IMR-90 (cell line): ENCODE measurements around the gene STPG1. TPM values are rescaled to one million over a fixed set of nuclear protein-coding genes. Genes with fewer than 3 reads are reported as not detected.

Experiments
- ATAC-seq: fragments of 200-7000 bp; cut with Tn5 transposase; 2 replicates; pipeline ENCODE4 v1.9.1; 2020; ENCODE audit warnings: low read depth, mild to moderate bottlenecking, moderate library complexity
- BruUV-seq: library from RNA; stranded (reverse); fragments of 400-500 nt; replicated peaks from 2 replicates; lab custom pipeline; 2021; lab: Mats Ljungman, UMichigan
- CTCF ChIA-PET: fragments of 300-600 bp; formaldehyde crosslinking; extraction: SDS; loops from one replicate; lab custom pipeline; 2021; ENCODE audit warnings: antibody characterized with exemption; lab: Yijun Ruan, JAX
- POLR2A ChIA-PET: fragments of 300-600 bp; sonication (Branson Sonifier 250); formaldehyde crosslinking; loops from one replicate; lab custom pipeline; 2022; ENCODE audit warnings: antibody characterized with exemption; ENCODE audit not compliant: unreplicated experiment; lab: Charles Lee
- DNase-seq: peaks from one replicate; pipeline ENCODE4 v3.0.0; 2013
- H2AFZ ChIP-seq: replicated peaks from 2 replicates; pipeline ENCODE3; 2013; ENCODE audit warnings: low read length, mild to moderate bottlenecking; ENCODE audit not compliant: poor library complexity
- H2AK5ac ChIP-seq: 2 replicates; pipeline ENCODE4 v1.6.1; 2013; ENCODE audit warnings: low read depth, low read length, inconsistent platforms
- H2AK9ac ChIP-seq: replicated peaks from 2 replicates; pipeline ENCODE3; 2013; ENCODE audit warnings: mild to moderate bottlenecking, low read depth, low read length, moderate library complexity; ENCODE audit not compliant: poor library complexity
- H2BK120ac ChIP-seq: 2 replicates; pipeline ENCODE4 v1.6.1; 2013; ENCODE audit warnings: low read depth, low read length, inconsistent platforms
- H2BK15ac ChIP-seq: 3 replicates; pipeline ENCODE4 v1.6.1; 2013; ENCODE audit warnings: low read depth, low read length, inconsistent platforms
- H2BK20ac ChIP-seq: 2 replicates; pipeline ENCODE4 v1.6.1; 2013; ENCODE audit warnings: low read depth, mild to moderate bottlenecking, inconsistent platforms, low read length, moderate library complexity
- H2BK5ac ChIP-seq: 2 replicates; pipeline ENCODE4 v1.6.1; 2013; ENCODE audit warnings: mild to moderate bottlenecking, low read depth, low read length, inconsistent platforms; ENCODE audit not compliant: poor library complexity, severe bottlenecking
- H3K14ac ChIP-seq: replicated peaks from 2 replicates; pipeline ENCODE4 v1.6.1; 2013; ENCODE audit warnings: low read depth, low read length, inconsistent platforms
- H3K18ac ChIP-seq: 2 replicates; pipeline ENCODE4 v1.6.1; 2013; ENCODE audit warnings: low read depth, low read length, control low read depth
- H3K23ac ChIP-seq: 2 replicates; pipeline ENCODE4 v1.6.1; 2013; ENCODE audit warnings: low read depth, low read length, inconsistent platforms
- H3K27ac ChIP-seq: 2 replicates; pipeline ENCODE4 v1.5.1; 2013; ENCODE audit warnings: mild to moderate bottlenecking, control low read depth, low read length; ENCODE audit not compliant: insufficient read depth
- H3K27me3 ChIP-seq: 2 replicates; pipeline ENCODE4 v1.6.1; 2013; ENCODE audit warnings: low read length; ENCODE audit not compliant: control insufficient read depth, insufficient read depth
- H3K36me3 ChIP-seq: 2 replicates; pipeline ENCODE4 v1.6.1; 2013; ENCODE audit warnings: low read length, mixed read lengths; ENCODE audit not compliant: control insufficient read depth, insufficient read depth
- H3K4ac ChIP-seq: 2 replicates; pipeline ENCODE4 v1.6.1; 2013; ENCODE audit warnings: low read depth, low read length, inconsistent platforms
- H3K4me1 ChIP-seq: 2 replicates; pipeline ENCODE4 v1.6.1; 2013; ENCODE audit warnings: low read length, mixed read lengths; ENCODE audit not compliant: control insufficient read depth, insufficient read depth
- H3K4me2 ChIP-seq: 2 replicates; pipeline ENCODE4 v1.6.1; 2013; ENCODE audit warnings: low read depth, mild to moderate bottlenecking, control low read depth, low read length, moderate library complexity
- H3K4me3 ChIP-seq: 2 replicates; pipeline ENCODE4 v1.5.1; 2013; ENCODE audit warnings: low read depth, mild to moderate bottlenecking, control low read depth, low read length, moderate library complexity; ENCODE audit not compliant: insufficient read depth
- H3K56ac ChIP-seq: 2 replicates; pipeline ENCODE4 v1.6.1; 2013; ENCODE audit warnings: low read length, inconsistent platforms; ENCODE audit not compliant: insufficient read depth; ENCODE audit errors: extremely low read depth
- H3K79me1 ChIP-seq, 2 experiments: 2 replicates each; pipeline ENCODE4 v1.6.1; 2013; ENCODE audit warnings: low read length in 2 of 2, inconsistent platforms in 1 of 2, low read depth in 1 of 2
- H3K9ac ChIP-seq: 2 replicates; pipeline ENCODE4 v1.6.1; 2013; ENCODE audit warnings: low read depth, low read length, control low read depth
- H3K9me1 ChIP-seq: 2 replicates; pipeline ENCODE4 v1.6.1; 2013; ENCODE audit warnings: low read length, inconsistent platforms; ENCODE audit not compliant: insufficient read depth
- H3K9me3 ChIP-seq: 2 replicates; pipeline ENCODE4 v1.6.1; 2013; ENCODE audit warnings: low read length; ENCODE audit not compliant: control insufficient read depth, insufficient read depth
- H4K20me1 ChIP-seq: 2 replicates; pipeline ENCODE4 v1.6.1; 2013; ENCODE audit warnings: low read length, inconsistent platforms; ENCODE audit not compliant: insufficient read depth
- H4K5ac ChIP-seq: 2 replicates; pipeline ENCODE4 v1.6.1; 2013; ENCODE audit warnings: mild to moderate bottlenecking, low read depth, low read length, control low read depth
- H4K8ac ChIP-seq, 2 experiments: 2 replicates each; pipeline ENCODE4 v1.6.1; 2013; ENCODE audit warnings: low read depth in 2 of 2, low read length in 2 of 2, control low read depth in 1 of 2, inconsistent platforms in 1 of 2
- H4K91ac ChIP-seq: 2 replicates; pipeline ENCODE4 v1.6.1; 2013; ENCODE audit warnings: low read depth, low read length, inconsistent platforms; ENCODE audit not compliant: insufficient read depth
- CEBPB ChIP-seq: IDR thresholded peaks from 2 replicates; pipeline ENCODE4 v1.6.1; 2012; ENCODE audit warnings: low read depth, low read length, improper control_type of control experiment
- FOS ChIP-seq: fragments of 150-350 bp; IDR thresholded peaks from 2 replicates; pipeline ENCODE4 v1.6.1; 2016; ENCODE audit warnings: low read depth, low read length
- MAFK ChIP-seq: IDR thresholded peaks from 2 replicates; pipeline ENCODE4 v1.6.1; 2012; ENCODE audit warnings: low read depth, low read length, improper control_type of control experiment
- MAZ ChIP-seq: IDR thresholded peaks from 2 replicates; pipeline ENCODE4 v1.6.1; 2012; ENCODE audit warnings: low read depth, mild to moderate bottlenecking, low read length, improper control_type of control experiment, moderate library complexity, borderline replicate concordance
- SMC3 ChIP-seq: fragments of 150-350 bp; IDR thresholded peaks from 2 replicates; pipeline ENCODE4 v1.6.1; 2016; ENCODE audit warnings: low read depth, mild to moderate bottlenecking, antibody characterized with exemption, low read length, moderate library complexity
- WGBS, 2 experiments: methylation state at CpG; one replicate each; pipeline versions ENCODE4 v1.1.5 to v1.1.7; 2013; ENCODE audit warnings: missing lambda C conversion rate in 2 of 2; ENCODE audit not compliant: insufficient read length in 1 of 2; ENCODE audit errors: extremely low coverage in 2 of 2; 5-methylcytosine and 5-hydroxymethylcytosine counted together
- dilution Hi-C: fragments of 300-500 bp; cut with HindIII; formaldehyde crosslinking; loops from one replicate; pipeline ENCODE4 v1.14.3; 2018; ENCODE audit warnings: low sequenced_read_pairs; ENCODE audit not compliant: unreplicated experiment
- in situ Hi-C: fragments of 300-500 bp; cut with MboI; formaldehyde crosslinking; loops from 3 replicates; pipeline ENCODE4 v1.14.3; 2019; ENCODE audit warnings: low sequenced_read_pairs, inconsistent platforms, mixed read lengths
- intact Hi-C: fragments of 100-400 bp; cut with micrococcal nuclease; formaldehyde crosslinking; loops from 2 replicates; pipeline ENCODE4 v1.10.0; 2022
- polyA plus RNA-seq, 3 experiments: library from polyadenylated mRNA; depleted of rRNA; stranded (reverse); fragments of >200 nt; gene quantifications; 2 replicates each; pipeline ENCODE4 v1.2.3, GENCODE V29; 2012; ENCODE audit warnings: low replicate concordance in 1 of 3
- total RNA-seq: library from RNA; depleted of rRNA; stranded (reverse); fragments of >200 nt; gene quantifications from 2 replicates; pipeline ENCODE4 v1.2.3, GENCODE V29; 2012
- TF ChIP-seq, protein P1 (sequence below): fragments of 150-350 bp; IDR thresholded peaks from 2 replicates; pipeline ENCODE4 v1.6.1; 2017; ENCODE audit warnings: mild to moderate bottlenecking, antibody characterized with exemption, low read length, low read depth

STPG1 gene
- total and polyA plus RNA-seq, 2 of the 4 experiments (the other 2 are of a cell fraction), result 3.0 to 6.5 TPM

DNA sequence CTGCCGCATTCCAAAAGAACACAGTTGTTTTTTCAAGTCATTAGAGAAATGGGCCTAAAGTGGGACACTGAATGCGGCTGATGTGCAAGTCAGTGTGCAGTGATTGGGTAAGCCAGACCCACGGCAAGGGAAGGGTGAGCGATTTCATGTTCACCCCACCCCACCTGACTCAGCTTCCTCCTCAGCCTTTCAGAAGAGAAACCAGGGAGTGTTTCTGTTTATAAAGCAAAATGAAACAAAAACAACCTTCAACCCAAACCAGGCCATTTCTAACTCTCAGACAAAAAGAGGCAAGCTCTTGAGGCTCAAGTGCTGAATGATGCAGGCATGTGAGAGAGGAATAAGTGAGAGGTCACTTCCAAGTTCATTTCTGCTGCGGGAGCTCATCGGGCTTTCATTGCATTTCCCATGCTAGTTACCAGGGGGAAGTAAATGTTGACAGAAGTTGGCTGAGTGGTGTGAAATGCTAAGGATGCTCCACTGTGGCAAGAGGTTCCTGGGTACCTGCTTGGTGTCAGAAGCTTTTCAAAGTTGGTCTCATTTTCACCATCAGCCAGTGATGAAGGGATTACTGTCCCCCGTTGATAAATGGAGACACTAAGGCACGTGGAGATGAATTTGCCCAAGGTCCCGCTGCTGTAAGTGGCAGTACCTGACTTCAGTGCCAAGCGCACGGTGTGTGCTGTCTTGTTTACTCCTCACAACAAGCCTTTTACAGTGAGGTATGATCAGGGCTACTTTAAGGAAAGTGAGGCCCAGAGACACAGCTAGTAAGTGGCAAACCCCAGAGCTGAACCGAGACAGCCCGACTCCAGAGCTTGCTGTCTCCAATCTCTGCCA lies 29.1 kb downstream of the STPG1 start:
- peak overlapping the region; percentile 26; the same call in 1 of the 2 replicates for H4K5ac ChIP-seq
- 100% methylated on average over 2 of the region's 13 CpGs; no CpG with 5 or more reads in 1 of the 2 experiments for WGBS, 2 experiments
- H3K9me1 ChIP-seq, result peaks cover 24% of the 10 kb centered on the region
- ChIA-PET CTCF (interaction anchor here (2.6 to 4.6 kb wide), 2 partner anchors 9 to 183 kb away, joined by 6 to 18 read pairs; no protein-coding TSS in a partner anchor), POLR2A (interaction anchor here (0.6 kb wide), 1 partner anchor 183 kb away, joined by 3 read pairs; no protein-coding TSS in a partner anchor)
- H2BK15ac ChIP-seq, result peak overlapping the region; percentile 42; the same call in 1 of the 3 replicates
- intact Hi-C loops (loop anchor here (10.0 kb wide), 1 partner anchor 90 kb away; no protein-coding TSS in a partner anchor), in situ Hi-C loops (no loop called here), dilution Hi-C loops (no loop called here)
- 0 out of 2 replicates have a peak overlapping the region, but pooled peaks have one; percentile 29 for H2BK20ac ChIP-seq
- no peak overlapping the region for H2AK9ac ChIP-seq
- H3K27me3 ChIP-seq, result no peaks in the 10 kb centered on the region
- no TSS peak for BruUV-seq
- TF ChIP-seq FOS (peak; percentile 13; the same call in 1 of the 2 replicates), MAZ (no peak), SMC3 (no peak), MAFK (peak; percentile 46; the same call in 1 of the 2 replicates), CEBPB (peak; percentile 83)
- TF ChIP-seq, protein P1, sequence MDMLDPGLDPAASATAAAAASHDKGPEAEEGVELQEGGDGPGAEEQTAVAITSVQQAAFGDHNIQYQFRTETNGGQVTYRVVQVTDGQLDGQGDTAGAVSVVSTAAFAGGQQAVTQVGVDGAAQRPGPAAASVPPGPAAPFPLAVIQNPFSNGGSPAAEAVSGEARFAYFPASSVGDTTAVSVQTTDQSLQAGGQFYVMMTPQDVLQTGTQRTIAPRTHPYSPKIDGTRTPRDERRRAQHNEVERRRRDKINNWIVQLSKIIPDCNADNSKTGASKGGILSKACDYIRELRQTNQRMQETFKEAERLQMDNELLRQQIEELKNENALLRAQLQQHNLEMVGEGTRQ, result peak; percentile 33; the same call in 1 of the 2 replicates
- H3K18ac ChIP-seq, result no peak overlapping the region; the same call in 1 of the 2 replicates
- peak overlapping the region; percentile 26 for H2BK5ac ChIP-seq
- peaks cover 4% of the 10 kb centered on the region; the same call in 1 of the 2 replicates for H4K20me1 ChIP-seq
- peak overlapping the region; percentile 66; the same call in 1 of the 2 replicates for H3K23ac ChIP-seq
- peak overlapping the region; percentile 15; the same call in 1 of the 2 replicates for H3K9ac ChIP-seq
- peak; percentile 89 for ATAC-seq
- H2AK5ac ChIP-seq, result peak overlapping the region; percentile 60; the same call in 1 of the 2 replicates
- peak overlapping the region in 1 of 2 experiments; percentile 46; a peak in 1 of 4 replicates for H4K8ac ChIP-seq
- peak overlapping the region; percentile 27; the same call in 1 of the 2 replicates for H3K27ac ChIP-seq
- no peak overlapping the region for H3K4me3 ChIP-seq
- no peaks in the 10 kb centered on the region for H3K9me3 ChIP-seq
- H2BK120ac ChIP-seq, result peak overlapping the region; percentile 32
- H3K79me1 ChIP-seq, result 0 out of 4 replicates have a peak, but pooled peaks cover 0 to 9% of the 10 kb centered on the region in 2 experiments
- peak overlapping the region; percentile 34 for H3K14ac ChIP-seq
- H3K4me1 ChIP-seq, result peaks cover 16% of the 10 kb centered on the region
- peak overlapping the region; percentile 54 for H4K91ac ChIP-seq
- no peak overlapping the region for H3K56ac ChIP-seq
- peak; percentile 86 for DNase-seq
- H2AFZ ChIP-seq, result peak overlapping the region; percentile 44
- no peaks in the 10 kb centered on the region for H3K36me3 ChIP-seq
- peak overlapping the region; percentile 8 for H3K4me2 ChIP-seq
- peak overlapping the region; percentile 52 for H3K4ac ChIP-seq
